AG09309 (cell line): Measurements from ENCODE around the gene ROM1.
A peak's percentile ranks its signal among the peaks of the same experiment; 100 is the strongest.

Source experiments
- DNase-seq: peaks from one replicate; pipeline ENCODE4 v3.0.0-alpha.2; 2010; ENCODE audit warnings: low read depth
- H3K4me3 ChIP-seq: 2 replicates; pipeline ENCODE4 v1.5.1; 2011; ENCODE audit warnings: mild to moderate bottlenecking, low read depth, low read length, moderate library complexity; ENCODE audit not compliant: control insufficient read depth
- CTCF ChIP-seq: IDR thresholded peaks from 2 replicates; pipeline ENCODE4 v1.5.1; 2011; ENCODE audit warnings: mild to moderate bottlenecking, low read depth, low read length, inconsistent platforms; ENCODE audit not compliant: insufficient read depth, control insufficient read depth; ENCODE audit errors: missing control alignments

The ROM1 gene

GRCh38 chr11:62599901-62600300, 13.2 kb upstream of the ROM1 start:
- no peak for DNase-seq
- H3K4me3 ChIP-seq: peak overlapping the region; percentile 88
- TF ChIP-seq CTCF: no peak

- H3K4me3 ChIP-seq: peak overlapping the region; percentile 88
- no peak for DNase-seq
- TF ChIP-seq CTCF: no peak
Observed at GRCh38 chr11:62600367-62601121, 12.5 kb upstream of the ROM1 start.

GRCh38 chr11:62601122-62601371, 12.0 kb upstream of the ROM1 start:
- H3K4me3 ChIP-seq: peak overlapping the region; percentile 88
- no peak for DNase-seq
- no peak for TF ChIP-seq CTCF

- peak within 1 kb of the TSS; percentile 88 for H3K4me3 ChIP-seq
- no peak for TF ChIP-seq CTCF
- DNase-seq: peak; percentile 90
Observed at GRCh38 chr11:62601372-62602140, 11.5 kb upstream of the ROM1 start, which contains the start of gene MTA2. Gene MTA2, minus strand, starts transcription at chr11:62601865. Its CDS starts 415 bp downstream, at chr11:62601450.

- peak; percentile 14 for TF ChIP-seq CTCF
- peak overlapping the region; percentile 88 for H3K4me3 ChIP-seq
- DNase-seq: no peak
Observed at GRCh38 chr11:62602141-62603071, 10.7 kb upstream of the ROM1 start.

- peak overlapping the region; percentile 88 for H3K4me3 ChIP-seq
- DNase-seq: no peak
- TF ChIP-seq CTCF: no peak
Observed at GRCh38 chr11:62603072-62603408, 10.0 kb upstream of the ROM1 start.
